ENCODE measurements around the gene CSGALNACT2.

Gene CSGALNACT2

DNA sequence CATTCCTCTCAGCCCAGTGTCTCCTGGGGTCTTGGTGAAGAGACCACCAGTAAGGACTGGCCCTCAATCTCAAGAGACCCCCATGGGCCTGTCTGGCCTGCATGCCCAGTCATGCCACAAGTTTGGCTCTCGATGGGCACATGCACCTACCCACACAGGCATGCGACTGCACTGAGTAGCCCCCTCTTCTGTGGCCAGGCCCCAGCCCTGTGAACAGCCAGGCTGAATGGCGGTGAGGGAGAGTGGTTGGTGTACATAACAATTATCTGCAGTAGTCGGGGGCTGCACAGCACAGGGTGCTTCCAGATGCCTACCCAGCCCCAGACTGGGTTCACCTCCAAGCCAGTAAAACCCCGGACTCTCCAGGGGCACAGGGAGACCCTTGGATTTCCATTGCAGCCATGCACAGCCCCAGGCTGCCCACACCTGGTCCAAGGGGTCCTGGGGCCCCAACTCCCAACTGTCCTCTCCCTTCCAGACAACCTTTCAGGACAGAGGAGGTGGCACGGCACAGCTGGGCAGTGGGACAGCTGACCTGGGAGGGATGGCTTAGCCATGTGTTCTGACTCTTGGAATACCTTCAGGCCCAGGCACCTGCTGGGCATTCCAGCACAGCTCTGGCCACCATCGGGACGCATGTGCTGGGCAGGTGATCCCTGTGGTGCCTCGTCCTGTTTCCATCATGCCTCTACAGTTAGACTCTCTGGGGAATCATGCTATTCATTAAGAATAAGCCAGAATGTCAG is 21.0 kb upstream of the CSGALNACT2 start:
- H3K27me3 Mint-ChIP-seq, result peaks cover 0 to 5% of the 10 kb centered on the region in 2 donors
- no peaks in the 10 kb centered on the region for H3K9me3 Mint-ChIP-seq
- ATAC-seq (replicated peaks) (no peak), DNase-seq (no peak)
- no peaks in the 10 kb centered on the region for H3K36me3 Mint-ChIP-seq
- H3K4me3 Mint-ChIP-seq, result no peak overlapping the region
- no peak overlapping the region for H3K27ac Mint-ChIP-seq
- H3K4me1 Mint-ChIP-seq, result peaks cover 27 to 28% of the 10 kb centered on the region in 2 donors

DNA sequence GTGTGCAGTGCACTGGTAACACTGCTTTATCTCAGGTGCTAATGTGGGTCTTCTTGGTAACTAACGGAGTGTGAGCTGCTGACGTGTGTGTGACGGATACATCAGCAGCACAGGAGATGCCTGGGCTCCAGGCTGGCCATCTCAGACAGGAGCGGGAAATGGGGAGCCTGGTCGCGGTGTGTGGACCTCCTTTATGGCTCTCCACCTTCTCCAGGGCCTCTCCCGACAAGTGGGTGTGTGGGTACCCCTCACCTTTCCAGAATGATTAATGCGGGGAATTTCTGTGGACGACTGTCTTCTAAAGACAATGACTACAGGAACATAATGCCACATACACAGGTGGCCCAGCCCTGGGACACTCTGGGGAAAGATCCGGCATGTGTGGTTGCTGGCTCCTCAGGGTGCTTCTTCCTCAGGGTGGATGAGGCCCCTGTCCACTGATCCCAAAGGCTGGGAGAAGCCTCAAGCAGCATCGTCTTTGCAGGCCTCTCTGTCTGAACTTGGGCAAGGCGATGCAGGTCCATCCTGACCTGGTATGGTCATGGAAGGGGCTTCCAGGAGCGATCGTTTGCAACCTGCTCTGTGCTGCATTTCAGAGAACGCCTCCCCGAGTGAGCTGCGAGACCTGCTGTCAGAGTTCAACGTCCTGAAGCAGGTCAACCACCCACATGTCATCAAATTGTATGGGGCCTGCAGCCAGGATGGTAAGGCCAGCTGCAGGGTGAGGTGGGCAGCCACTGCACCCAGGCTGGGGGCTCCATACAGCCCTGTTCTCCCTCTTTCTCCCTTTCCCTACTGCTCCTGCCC is 20.3 kb upstream of the CSGALNACT2 start:
- no peak for ATAC-seq (replicated peaks)

DNA sequence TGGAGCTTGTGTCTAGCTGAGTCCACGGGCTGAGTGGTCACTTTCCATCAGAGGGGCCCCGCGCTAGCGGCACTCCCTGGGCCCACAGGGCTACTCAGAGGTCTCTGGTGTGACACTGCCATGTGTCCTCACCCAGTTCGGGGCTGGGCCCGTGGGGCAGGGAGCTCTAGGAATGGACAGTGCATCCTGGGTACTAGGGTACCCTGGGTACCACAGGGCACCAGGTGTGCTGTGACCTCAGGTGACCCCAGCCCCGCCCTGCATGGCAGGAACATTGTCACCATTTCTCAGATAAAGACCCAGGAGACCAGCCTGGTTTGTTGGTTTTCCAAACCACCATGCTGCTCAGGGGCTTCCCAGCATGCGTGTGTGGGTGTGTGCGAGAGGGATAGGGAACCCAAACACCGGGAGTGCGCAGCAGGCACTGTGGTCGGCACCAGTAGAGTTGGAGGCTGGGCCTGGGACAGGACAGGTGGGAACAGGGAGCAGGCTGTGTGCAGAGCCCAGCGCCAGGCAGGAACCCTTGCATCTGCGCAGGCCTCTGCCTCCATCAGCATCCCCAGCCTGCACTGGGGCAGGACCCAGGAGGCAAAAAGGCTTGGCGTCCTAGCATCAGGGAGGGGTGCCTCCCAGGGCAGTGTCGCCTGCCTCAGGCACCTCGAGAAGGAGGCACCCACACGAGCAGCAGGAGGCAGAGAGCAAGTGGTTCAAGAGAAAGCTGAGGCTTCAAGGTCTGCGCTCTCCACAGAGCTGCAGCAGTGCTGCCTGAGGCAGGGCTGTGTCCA is 19.4 kb upstream of the CSGALNACT2 start:
- H3K27me3 Mint-ChIP-seq, result no peaks in the 10 kb centered on the region
- H3K4me3 Mint-ChIP-seq, result no peak overlapping the region
- H3K4me1 Mint-ChIP-seq, result peaks cover 31 to 32% of the 10 kb centered on the region in 2 donors
- H3K27ac Mint-ChIP-seq, result peak overlapping the region; percentile 86
- no peaks in the 10 kb centered on the region for H3K36me3 Mint-ChIP-seq
- ATAC-seq (replicated peaks) (no peak), DNase-seq (no peak)
- no peaks in the 10 kb centered on the region for H3K9me3 Mint-ChIP-seq

More for the DNA sequence above, 20.3 kb upstream of the CSGALNACT2 start:
- Mint-ChIP-seq H3K27me3 (peaks cover 0 to 2% of the 10 kb centered on the region in 2 donors), H3K4me1 (peaks cover 29 to 32% of the 10 kb centered on the region in 2 donors), H3K4me3 (no peak overlapping the region), H3K27ac (no peak overlapping the region), H3K36me3 (no peaks in the 10 kb centered on the region), H3K9me3 (no peaks in the 10 kb centered on the region)
- no peak for DNase-seq

DNA sequence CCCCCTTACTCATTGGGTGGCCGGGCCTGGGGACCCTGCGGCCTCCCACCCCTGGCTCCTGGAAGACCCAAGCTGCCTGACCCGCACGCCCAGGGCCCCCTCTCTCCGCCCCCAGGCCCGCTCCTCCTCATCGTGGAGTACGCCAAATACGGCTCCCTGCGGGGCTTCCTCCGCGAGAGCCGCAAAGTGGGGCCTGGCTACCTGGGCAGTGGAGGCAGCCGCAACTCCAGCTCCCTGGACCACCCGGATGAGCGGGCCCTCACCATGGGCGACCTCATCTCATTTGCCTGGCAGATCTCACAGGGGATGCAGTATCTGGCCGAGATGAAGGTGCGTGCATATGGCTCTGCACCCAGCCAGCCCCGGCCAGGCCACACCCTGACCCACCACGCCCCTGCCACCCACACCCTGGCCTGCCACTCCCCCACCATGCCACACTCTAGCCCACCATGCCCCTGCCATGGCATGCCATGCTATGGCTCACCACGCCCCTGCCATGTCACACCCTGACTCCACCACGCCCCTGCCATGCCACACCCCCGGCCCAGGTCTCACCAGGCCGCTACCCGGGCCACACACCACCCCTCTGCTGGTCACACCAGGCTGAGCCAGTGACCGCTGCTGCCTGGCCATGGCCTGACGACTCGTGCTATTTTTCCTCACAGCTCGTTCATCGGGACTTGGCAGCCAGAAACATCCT is 18.7 kb upstream of the CSGALNACT2 start:
- no peak for DNase-seq
- H3K36me3 Mint-ChIP-seq, result no peaks in the 10 kb centered on the region
- H3K27ac Mint-ChIP-seq, result no peak overlapping the region
- no peaks in the 10 kb centered on the region for H3K9me3 Mint-ChIP-seq
- H3K27me3 Mint-ChIP-seq, result no peaks in the 10 kb centered on the region
- no peak overlapping the region for H3K4me3 Mint-ChIP-seq
- H3K4me1 Mint-ChIP-seq, result peaks cover 32 to 34% of the 10 kb centered on the region in 2 donors
- no peak for ATAC-seq (replicated peaks)

DNA sequence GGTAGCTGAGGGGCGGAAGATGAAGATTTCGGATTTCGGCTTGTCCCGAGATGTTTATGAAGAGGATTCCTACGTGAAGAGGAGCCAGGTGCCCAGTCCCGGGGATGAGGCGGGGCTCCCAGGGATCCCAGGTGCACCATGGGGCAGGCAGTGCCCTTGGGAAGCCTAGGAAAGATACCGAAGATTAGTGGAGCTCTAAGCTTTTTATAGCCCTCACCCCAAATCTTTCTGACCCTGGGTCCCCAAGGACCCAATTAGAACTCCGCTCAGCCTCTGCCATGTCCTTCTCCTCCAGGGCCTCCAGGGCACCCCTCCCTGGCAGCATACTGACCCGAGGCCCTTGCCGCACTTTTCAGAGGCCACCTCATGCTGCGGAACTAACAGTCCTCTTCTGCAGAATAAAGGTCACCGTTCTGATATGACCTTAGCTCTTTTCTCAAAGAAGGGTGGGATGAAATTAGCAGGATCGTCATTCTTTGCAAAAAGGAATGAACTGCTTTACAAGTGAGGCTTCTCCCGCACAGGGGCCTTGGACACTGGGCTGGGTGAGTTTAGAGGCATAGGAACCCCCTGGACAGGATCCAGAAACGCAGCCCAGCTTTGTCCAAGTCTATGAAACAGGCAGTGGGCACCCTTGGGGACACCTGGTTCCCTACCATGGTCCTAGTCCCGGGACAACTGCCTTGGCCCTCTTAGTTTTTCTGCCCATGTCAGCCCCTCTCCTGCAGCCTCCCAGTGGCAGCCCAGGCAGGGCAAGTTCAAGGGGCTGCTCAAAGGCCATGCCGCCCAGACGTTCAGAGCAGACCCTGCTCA is 17.9 kb upstream of the CSGALNACT2 start:
- peaks cover 32 to 37% of the 10 kb centered on the region in 2 donors for H3K4me1 Mint-ChIP-seq
- no peak for ATAC-seq (replicated peaks)
- no peaks in the 10 kb centered on the region for H3K9me3 Mint-ChIP-seq
- peak overlapping the region; percentile 79 for H3K27ac Mint-ChIP-seq
- no peak for DNase-seq
- no peaks in the 10 kb centered on the region for H3K27me3 Mint-ChIP-seq
- H3K36me3 Mint-ChIP-seq, result no peaks in the 10 kb centered on the region
- peak overlapping the region in 1 of 2 donors; percentile 7 for H3K4me3 Mint-ChIP-seq

DNA sequence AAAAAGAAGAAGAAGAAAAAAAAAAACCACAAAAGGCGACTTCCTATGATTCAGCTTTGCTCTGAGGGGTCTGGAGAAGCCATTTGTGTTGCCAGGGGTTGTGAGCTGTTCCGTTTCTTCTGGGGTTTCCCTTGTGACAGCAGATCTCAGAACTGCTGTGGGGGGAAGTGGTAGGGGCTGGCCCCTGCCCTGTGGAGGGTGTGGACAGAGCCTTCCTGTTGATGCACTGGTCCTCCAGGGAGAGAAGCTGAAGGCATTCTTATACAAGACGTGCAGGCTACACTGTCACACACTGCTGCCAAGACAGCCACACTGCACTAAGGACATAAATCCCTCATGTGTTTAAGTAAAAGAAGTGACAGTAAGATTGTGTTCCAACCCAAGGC is 17.3 kb upstream of the CSGALNACT2 start:
- H3K4me1 Mint-ChIP-seq, result peaks cover 32 to 37% of the 10 kb centered on the region in 2 donors
- ATAC-seq (replicated peaks) (peak; percentile 97), DNase-seq (peak; percentile 73)
- peak overlapping the region; percentile 7 to 11 for H3K4me3 Mint-ChIP-seq
- H3K9me3 Mint-ChIP-seq, result no peaks in the 10 kb centered on the region
- H3K36me3 Mint-ChIP-seq, result no peaks in the 10 kb centered on the region
- peak overlapping the region; percentile 79 for H3K27ac Mint-ChIP-seq
- H3K27me3 Mint-ChIP-seq, result no peaks in the 10 kb centered on the region

DNA sequence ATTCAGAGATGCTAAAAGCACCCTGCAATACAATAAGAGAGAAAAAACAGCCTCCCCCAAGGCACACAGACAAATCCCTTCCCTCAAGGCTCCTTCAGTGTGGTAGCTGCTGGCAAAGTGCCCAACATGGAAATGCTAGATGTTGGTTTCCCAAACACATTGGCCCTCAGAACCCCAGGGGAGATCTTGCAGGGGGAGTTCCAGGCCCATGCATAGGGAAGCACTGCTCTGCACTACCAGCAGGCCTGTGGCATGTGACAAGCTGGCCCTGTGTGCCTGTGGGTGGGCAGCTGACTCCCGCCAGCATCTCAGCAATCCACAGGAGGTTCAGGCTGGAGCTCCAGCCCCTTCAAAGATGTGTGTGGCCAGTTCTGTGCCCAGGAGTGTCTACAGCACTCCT is 16.8 kb upstream of the CSGALNACT2 start:
- H3K27ac Mint-ChIP-seq, result peak overlapping the region; percentile 11
- H3K4me3 Mint-ChIP-seq, result peak overlapping the region in 1 of 2 donors; percentile 11
- no peaks in the 10 kb centered on the region for H3K27me3 Mint-ChIP-seq
- ATAC-seq (replicated peaks) (peak; percentile 23 to 45), DNase-seq (no peak)
- H3K9me3 Mint-ChIP-seq, result no peaks in the 10 kb centered on the region
- H3K4me1 Mint-ChIP-seq, result peaks cover 34 to 41% of the 10 kb centered on the region in 2 donors
- H3K36me3 Mint-ChIP-seq, result no peaks in the 10 kb centered on the region

DNA sequence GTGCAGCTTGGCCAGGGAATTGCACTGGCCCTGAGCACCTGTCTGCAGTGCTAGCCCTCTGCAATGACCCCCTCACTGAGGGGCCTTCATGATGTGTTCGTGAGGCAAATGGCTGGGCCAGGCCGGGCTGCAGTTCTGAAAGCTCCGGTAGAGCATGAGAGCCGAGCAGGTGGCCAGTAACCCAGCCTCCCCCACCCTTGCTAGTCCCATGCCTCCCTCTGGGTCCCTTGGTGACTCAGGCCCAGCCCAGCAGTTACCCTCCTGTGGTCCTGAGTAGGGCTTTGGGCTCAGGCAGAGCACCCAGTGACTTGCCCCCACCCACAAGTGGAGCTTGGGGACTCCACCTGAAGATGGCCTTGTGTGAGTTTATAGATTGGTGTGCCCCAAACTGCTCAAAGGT is 16.1 kb upstream of the CSGALNACT2 start:
- H3K9me3 Mint-ChIP-seq, result no peaks in the 10 kb centered on the region
- H3K27ac Mint-ChIP-seq, result peak overlapping the region; percentile 67
- no peaks in the 10 kb centered on the region for H3K36me3 Mint-ChIP-seq
- no peaks in the 10 kb centered on the region for H3K27me3 Mint-ChIP-seq
- H3K4me3 Mint-ChIP-seq, result no peak overlapping the region
- DNase-seq (no peak), ATAC-seq (replicated peaks) (no peak)
- H3K4me1 Mint-ChIP-seq, result peaks cover 40 to 46% of the 10 kb centered on the region in 2 donors

DNA sequence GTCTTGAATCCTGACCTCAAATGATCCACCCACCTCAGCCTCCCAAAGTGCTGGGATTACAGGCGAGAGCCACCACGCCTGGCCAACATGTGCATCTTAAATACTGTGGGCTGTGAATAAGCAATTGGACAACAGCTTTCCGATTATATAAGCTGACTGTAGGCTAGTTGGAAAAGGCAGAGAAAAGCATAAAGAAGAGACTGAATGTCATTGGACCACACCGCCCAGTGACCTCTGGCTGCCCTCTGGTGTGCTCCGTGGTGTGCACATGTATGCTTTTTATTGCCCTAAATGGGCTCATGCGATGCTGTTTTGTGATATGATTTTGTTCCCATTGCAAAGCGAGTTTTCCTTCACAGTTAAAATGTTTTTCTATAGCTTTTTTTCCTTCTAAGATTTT is 15.4 kb upstream of the CSGALNACT2 start:
- Mint-ChIP-seq H3K36me3 (no peaks in the 10 kb centered on the region), H3K27me3 (no peaks in the 10 kb centered on the region), H3K27ac (no peak overlapping the region), H3K9me3 (no peaks in the 10 kb centered on the region), H3K4me3 (no peak overlapping the region), H3K4me1 (peaks cover 40 to 46% of the 10 kb centered on the region in 2 donors)
- ATAC-seq (replicated peaks), result no peak
- no peak for DNase-seq

DNA sequence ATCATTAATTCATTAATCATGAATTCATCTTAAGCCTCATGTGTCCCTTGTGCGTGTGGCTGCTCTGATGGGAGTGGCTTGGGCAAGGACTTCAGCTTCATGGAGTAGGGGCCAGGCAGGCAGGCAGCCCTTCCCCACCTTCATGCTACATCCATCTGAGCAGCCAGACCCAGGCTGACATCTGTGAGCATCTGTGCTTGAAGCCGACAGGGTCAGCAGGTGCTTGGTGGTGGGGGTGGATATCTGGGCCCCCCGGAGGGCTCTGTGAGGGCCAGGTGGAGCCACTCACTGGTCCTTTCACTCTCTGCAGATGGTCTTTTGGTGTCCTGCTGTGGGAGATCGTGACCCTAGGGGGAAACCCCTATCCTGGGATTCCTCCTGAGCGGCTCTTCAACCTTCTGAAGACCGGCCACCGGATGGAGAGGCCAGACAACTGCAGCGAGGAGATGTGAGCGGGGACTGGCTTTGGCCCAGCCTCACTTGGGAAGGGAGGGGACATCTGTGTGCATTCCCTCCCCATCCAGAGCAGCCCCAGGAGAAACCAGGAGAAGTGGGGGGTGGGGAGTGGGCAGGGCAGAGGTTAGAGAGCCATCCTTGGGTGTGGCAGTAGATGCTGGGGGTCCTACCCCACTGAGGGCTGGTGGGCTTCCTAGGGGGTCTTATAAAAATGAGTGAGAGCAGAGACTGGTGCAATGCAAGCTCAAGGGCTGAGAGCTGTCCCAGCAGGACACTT is 14.7 kb upstream of the CSGALNACT2 start:
- ATAC-seq (replicated peaks) (no peak), DNase-seq (no peak)
- Mint-ChIP-seq H3K4me3 (no peak overlapping the region), H3K36me3 (no peaks in the 10 kb centered on the region), H3K27ac (no peak overlapping the region), H3K27me3 (no peaks in the 10 kb centered on the region), H3K4me1 (peaks cover 40 to 45% of the 10 kb centered on the region in 2 donors), H3K9me3 (no peaks in the 10 kb centered on the region)

DNA sequence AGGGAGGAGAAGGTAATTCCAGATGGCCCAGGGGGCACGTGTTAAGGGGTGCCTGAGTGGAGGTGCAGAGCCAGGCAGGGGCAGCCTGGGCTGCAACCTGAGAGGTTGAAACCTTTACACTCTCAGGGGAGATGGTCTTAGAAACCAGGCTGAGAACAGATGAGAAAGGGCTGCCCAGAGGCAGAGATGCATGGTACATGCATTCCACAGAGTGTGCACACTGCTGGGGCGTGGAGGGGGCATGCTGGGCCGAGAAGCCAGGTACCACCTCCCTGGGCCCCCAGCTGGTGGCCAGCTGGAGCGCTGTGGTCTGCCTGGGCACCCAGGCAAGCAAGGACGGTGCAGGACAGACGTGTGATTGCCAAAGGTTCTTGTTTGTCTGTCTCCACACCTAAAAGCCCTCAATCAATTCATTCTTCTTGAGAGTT is 14.1 kb upstream of the CSGALNACT2 start:
- no peak for ATAC-seq (replicated peaks)
- no peaks in the 10 kb centered on the region for H3K36me3 Mint-ChIP-seq
- H3K27ac Mint-ChIP-seq, result no peak overlapping the region
- no peak overlapping the region for H3K4me3 Mint-ChIP-seq
- no peak for DNase-seq
- H3K4me1 Mint-ChIP-seq, result peaks cover 40 to 44% of the 10 kb centered on the region in 2 donors
- no peaks in the 10 kb centered on the region for H3K9me3 Mint-ChIP-seq
- H3K27me3 Mint-ChIP-seq, result no peaks in the 10 kb centered on the region

DNA sequence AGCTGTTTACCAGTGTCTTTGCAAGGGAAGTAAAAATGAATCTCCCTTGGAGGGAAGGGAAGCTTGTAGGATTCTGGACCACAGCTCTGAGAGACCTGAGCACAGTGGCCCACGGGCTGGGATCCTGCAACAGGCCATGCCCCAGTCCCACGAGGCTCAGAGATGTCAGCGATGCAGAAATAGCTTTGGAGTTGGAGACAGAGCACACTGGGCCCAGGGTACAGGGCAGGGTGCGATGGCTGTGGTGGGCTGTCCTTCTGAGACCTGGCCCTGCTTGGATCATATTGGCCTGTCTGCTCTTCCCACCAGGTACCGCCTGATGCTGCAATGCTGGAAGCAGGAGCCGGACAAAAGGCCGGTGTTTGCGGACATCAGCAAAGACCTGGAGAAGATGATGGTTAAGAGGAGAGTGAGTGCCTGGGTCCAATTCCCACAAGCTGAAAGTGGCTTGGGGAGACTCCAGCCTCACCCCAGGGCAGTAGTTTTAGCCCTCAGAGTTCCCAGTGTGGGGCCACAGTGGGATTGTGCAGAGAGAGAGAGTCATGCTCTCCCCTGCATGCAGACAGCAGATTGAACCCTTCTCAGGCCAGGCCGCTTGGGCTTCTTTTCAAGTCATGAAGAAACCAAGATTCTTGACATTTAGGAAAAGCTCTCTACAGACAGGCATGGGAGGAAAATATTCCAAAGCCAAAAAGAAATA is 13.5 kb upstream of the CSGALNACT2 start:
- Mint-ChIP-seq H3K4me3 (no peak overlapping the region), H3K4me1 (peaks cover 44 to 45% of the 10 kb centered on the region in 2 donors), H3K36me3 (no peaks in the 10 kb centered on the region), H3K27ac (no peak overlapping the region), H3K9me3 (no peaks in the 10 kb centered on the region), H3K27me3 (no peaks in the 10 kb centered on the region)
- no peak for ATAC-seq (replicated peaks)
- no peak for DNase-seq
